PFSK-1 (cell line): ENCODE results near the gene SUCLG2.

Experiments used
- POLR2AphosphoS5 ChIP-seq: IDR thresholded peaks from 2 replicates; pipeline ENCODE4 v1.6.1; 2012; ENCODE audit warnings: low read depth, mild to moderate bottlenecking, control low read depth, low read length, moderate library complexity
- SIN3A ChIP-seq: IDR thresholded peaks from 2 replicates; pipeline ENCODE4 v1.6.1; 2012; ENCODE audit warnings: mild to moderate bottlenecking, low read length, moderate library complexity, borderline replicate concordance; ENCODE audit not compliant: insufficient read depth
- TAF1 ChIP-seq: IDR thresholded peaks from 2 replicates; pipeline ENCODE4 v1.6.1; 2012; ENCODE audit warnings: low read length, control low read depth, borderline replicate concordance; ENCODE audit not compliant: insufficient read depth
- TF ChIP-seq, protein P1 (sequence below), 2 experiments: IDR thresholded peaks; 2 replicates each; pipeline versions ENCODE4 v1.6.1 to v1.8.0; 2011 to 2012; ENCODE audit warnings: low read depth in 2 of 2, low read length in 2 of 2, control low read depth in 1 of 2, inconsistent platforms in 1 of 2, mild to moderate bottlenecking in 1 of 2, moderate library complexity in 1 of 2; ENCODE audit not compliant: insufficient read depth in 1 of 2

DNA sequence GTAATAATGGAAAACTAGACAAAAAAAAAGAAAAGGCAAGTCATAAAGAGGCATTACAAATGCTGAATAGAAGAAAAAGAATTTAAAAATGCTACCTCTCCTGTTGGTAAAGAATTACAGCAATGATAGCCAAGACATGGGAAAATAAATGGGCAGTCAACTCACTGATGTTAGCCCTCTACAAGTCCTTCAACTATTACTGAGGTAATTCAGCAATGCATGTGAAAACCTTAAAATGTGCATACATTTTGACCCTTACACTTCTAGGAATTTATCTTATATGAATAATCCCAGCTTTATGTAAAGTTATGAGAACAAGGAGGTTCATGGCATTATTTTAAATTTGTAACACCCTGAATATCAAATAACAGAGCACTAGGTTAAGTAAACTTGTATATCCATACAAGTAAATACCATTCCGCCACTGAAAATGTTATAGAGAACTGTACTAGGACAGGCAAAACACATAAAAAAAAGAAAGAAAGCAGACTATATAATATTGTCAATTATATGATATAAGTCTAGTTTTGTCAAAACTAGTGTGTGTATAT, 166.8 kb downstream of the SUCLG2 start:
- TF ChIP-seq POLR2AphosphoS5, result no peak
- no peak for TF ChIP-seq TAF1
- no peak for TF ChIP-seq SIN3A
- TF ChIP-seq, protein P1, sequence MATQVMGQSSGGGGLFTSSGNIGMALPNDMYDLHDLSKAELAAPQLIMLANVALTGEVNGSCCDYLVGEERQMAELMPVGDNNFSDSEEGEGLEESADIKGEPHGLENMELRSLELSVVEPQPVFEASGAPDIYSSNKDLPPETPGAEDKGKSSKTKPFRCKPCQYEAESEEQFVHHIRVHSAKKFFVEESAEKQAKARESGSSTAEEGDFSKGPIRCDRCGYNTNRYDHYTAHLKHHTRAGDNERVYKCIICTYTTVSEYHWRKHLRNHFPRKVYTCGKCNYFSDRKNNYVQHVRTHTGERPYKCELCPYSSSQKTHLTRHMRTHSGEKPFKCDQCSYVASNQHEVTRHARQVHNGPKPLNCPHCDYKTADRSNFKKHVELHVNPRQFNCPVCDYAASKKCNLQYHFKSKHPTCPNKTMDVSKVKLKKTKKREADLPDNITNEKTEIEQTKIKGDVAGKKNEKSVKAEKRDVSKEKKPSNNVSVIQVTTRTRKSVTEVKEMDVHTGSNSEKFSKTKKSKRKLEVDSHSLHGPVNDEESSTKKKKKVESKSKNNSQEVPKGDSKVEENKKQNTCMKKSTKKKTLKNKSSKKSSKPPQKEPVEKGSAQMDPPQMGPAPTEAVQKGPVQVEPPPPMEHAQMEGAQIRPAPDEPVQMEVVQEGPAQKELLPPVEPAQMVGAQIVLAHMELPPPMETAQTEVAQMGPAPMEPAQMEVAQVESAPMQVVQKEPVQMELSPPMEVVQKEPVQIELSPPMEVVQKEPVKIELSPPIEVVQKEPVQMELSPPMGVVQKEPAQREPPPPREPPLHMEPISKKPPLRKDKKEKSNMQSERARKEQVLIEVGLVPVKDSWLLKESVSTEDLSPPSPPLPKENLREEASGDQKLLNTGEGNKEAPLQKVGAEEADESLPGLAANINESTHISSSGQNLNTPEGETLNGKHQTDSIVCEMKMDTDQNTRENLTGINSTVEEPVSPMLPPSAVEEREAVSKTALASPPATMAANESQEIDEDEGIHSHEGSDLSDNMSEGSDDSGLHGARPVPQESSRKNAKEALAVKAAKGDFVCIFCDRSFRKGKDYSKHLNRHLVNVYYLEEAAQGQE (IDR thresholded peaks at IDR 0.05; ENCODE audit: insufficient read depth in 1 of 2, low read depth in 2 of 2, low read length in 2 of 2), result no peak
